ENCODE data around the gene FCHSD2. TPM values are rescaled to one million over a fixed set of nuclear protein-coding genes. Genes with fewer than 3 reads are reported as not detected.
A peak's percentile ranks its signal among the peaks of the same experiment; 100 is the strongest.

The FCHSD2 gene
- total and polyA plus RNA-seq, 8 donors = 5.5 to 22.5 (median 10.4) TPM

GRCh38 chr11:72972496-72973128, 169.5 kb downstream of the FCHSD2 start:
- Histone ChIP-seq H3K4me1 (peaks cover 0 to 20% (median 0%) of the 10 kb centered on the region in 3 donors), H3K27ac (no peak overlapping the region), H3K27me3 (no peaks in the 10 kb centered on the region), H3K9me3 (no peaks in the 10 kb centered on the region), H3K4me3 (no peak overlapping the region), H3K36me3 (no peaks in the 10 kb centered on the region)
- TF ChIP-seq CTCF (IDR thresholded peaks at IDR 0.05) = no peak
- no peak for DNase-seq
- FAIRE-seq = no peak
- no peak for ATAC-seq
- 74 to 80% methylated on average over 6 of the region's 6 CpGs for WGBS, 2 donors
- intact Hi-C loops (cut with DNase I) = no loop called here

GRCh38 chr11:72971192-72971967, 170.7 kb downstream of the FCHSD2 start:
- ATAC-seq (no peak), FAIRE-seq (no peak)

GRCh38 chr11:72970557-72971118, 171.5 kb downstream of the FCHSD2 start:
- H3K4me1 ChIP-seq = peaks cover 0 to 20% (median 0%) of the 10 kb centered on the region in 3 donors
- 82% methylated on average over 6 of the region's 6 CpGs for WGBS, 2 donors
- FAIRE-seq (no peak), ATAC-seq (no peak), DNase-seq (no peak)
- H3K9me3 ChIP-seq = no peaks in the 10 kb centered on the region
- no peak for TF ChIP-seq CTCF (IDR thresholded peaks at IDR 0.05)
- no peaks in the 10 kb centered on the region for H3K36me3 ChIP-seq
- no peak overlapping the region for H3K4me3 ChIP-seq
- intact Hi-C loops (cut with DNase I) = no loop called here
- no peak overlapping the region for H3K27ac ChIP-seq
- H3K27me3 ChIP-seq = no peaks in the 10 kb centered on the region

More at GRCh38 chr11:72971192-72971967, 170.7 kb downstream of the FCHSD2 start:
- intact Hi-C loops (cut with DNase I) = no loop called here
- no peaks in the 10 kb centered on the region for H3K36me3 ChIP-seq
- 47 to 51% methylated on average over 6 of the region's 6 CpGs for WGBS, 2 donors
- H3K4me1 ChIP-seq = peaks cover 0 to 20% (median 0%) of the 10 kb centered on the region in 3 donors
- H3K9me3 ChIP-seq = no peaks in the 10 kb centered on the region
- no peak for TF ChIP-seq CTCF (IDR thresholded peaks at IDR 0.05)
- no peaks in the 10 kb centered on the region for H3K27me3 ChIP-seq
- no peak for DNase-seq
- no peak overlapping the region for H3K4me3 ChIP-seq
- no peak overlapping the region for H3K27ac ChIP-seq

- TF ChIP-seq CTCF (IDR thresholded peaks at IDR 0.05) = no peak
- Histone ChIP-seq H3K27me3 (no peaks in the 10 kb centered on the region), H3K36me3 (no peaks in the 10 kb centered on the region), H3K4me1 (peaks cover 0 to 20% (median 0%) of the 10 kb centered on the region in 3 donors), H3K9me3 (no peaks in the 10 kb centered on the region), H3K4me3 (no peak overlapping the region), H3K27ac (no peak overlapping the region)
- no peak for FAIRE-seq
- ATAC-seq = peak in 1 of 4 donors; percentile 29
- DNase-seq = no peak
- intact Hi-C loops (cut with DNase I) = no loop called here
These were observed 172.2 kb downstream of the FCHSD2 start for GRCh38 chr11:72969894-72970335.
